A549 (cell line): ENCODE measurements around the gene TRIML1. TPM values are rescaled to one million over a fixed set of nuclear protein-coding genes. Genes with fewer than 3 reads are reported as not detected.
A peak's percentile ranks its signal among the peaks of the same experiment; 100 is the strongest.

Source experiments
- BHLHE40 ChIP-seq: IDR thresholded peaks from 2 replicates; pipeline ENCODE4 v1.6.1; 2012; ENCODE audit warnings: low read depth, low read length, inconsistent platforms
- CBX2 ChIP-seq: fragments of 200-600 bp; sonication (generic); IDR thresholded peaks from 2 replicates; pipeline ENCODE4 v1.6.1; 2016; ENCODE audit warnings: low read depth, mild to moderate bottlenecking, borderline replicate concordance
- CBX8 ChIP-seq: fragments of 200-600 bp; sonication (generic); IDR thresholded peaks from 2 replicates; pipeline ENCODE4 v1.6.1; 2016
- CHD4 ChIP-seq: fragments of 200-600 bp; sonication (generic); IDR thresholded peaks from 2 replicates; pipeline ENCODE4 v1.6.1; 2016; ENCODE audit warnings: antibody characterized with exemption, mild to moderate bottlenecking, borderline replicate concordance
- EHF ChIP-seq: fragments of 250-450 bp; sonication (Bioruptor Pico); IDR thresholded peaks from 2 replicates; pipeline ENCODE4 v1.5.0; 2020; ENCODE audit warnings: mild to moderate bottlenecking
- EHMT2 ChIP-seq: fragments of 200-600 bp; sonication (generic); IDR thresholded peaks from 2 replicates; pipeline ENCODE4 v1.6.1; 2016; ENCODE audit warnings: antibody characterized with exemption, low read depth, mild to moderate bottlenecking, moderate library complexity
- EP300 ChIP-seq, 2 experiments: fragments of >200 bp; sonication (Bioruptor Twin); formaldehyde crosslinking; IDR thresholded peaks; 2 replicates in 1 of 2; 3 replicates in 1 of 2; pipeline ENCODE4 v1.6.1; 2016 to 2017
- ESRRA ChIP-seq: fragments of 150-350 bp; IDR thresholded peaks from 2 replicates; pipeline ENCODE4 v1.6.1; 2014; ENCODE audit warnings: mild to moderate bottlenecking, low read length, borderline replicate concordance
- FOSL2 ChIP-seq, 2 experiments: fragments of 450-650 bp in 1 of 2; fragments of >200 bp in 1 of 2; sonication (Bioruptor Twin) in 1 of 2; formaldehyde crosslinking; IDR thresholded peaks; 2 replicates each; pipeline versions ENCODE4 v1.5.0 to v1.6.1; 2016 to 2020; ENCODE audit warnings: mild to moderate bottlenecking in 1 of 2, moderate library complexity in 1 of 2
- HMGXB4 ChIP-seq: fragments of 250-450 bp; sonication (Bioruptor Pico); IDR thresholded peaks from 2 replicates; pipeline ENCODE4 v1.5.0; 2021; ENCODE audit warnings: mild to moderate bottlenecking, moderate library complexity, borderline replicate concordance
- HOXB13 ChIP-seq: fragments of 250-450 bp; sonication (Bioruptor Pico); IDR thresholded peaks from 2 replicates; pipeline ENCODE4 v1.5.0; 2020; ENCODE audit warnings: low read depth, mild to moderate bottlenecking, moderate library complexity
- HOXB5 ChIP-seq: fragments of 250-450 bp; sonication (Bioruptor Pico); IDR thresholded peaks from 2 replicates; pipeline ENCODE4 v1.5.0; 2020; ENCODE audit warnings: mild to moderate bottlenecking, moderate library complexity
- JUN ChIP-seq, 2 experiments: fragments of >200 bp; sonication (Bioruptor Twin); formaldehyde crosslinking; IDR thresholded peaks; 2 replicates in 1 of 2; 3 replicates in 1 of 2; pipeline ENCODE4 v1.6.1; 2016 to 2017
- MAFK ChIP-seq: fragments of 450-650 bp; IDR thresholded peaks from 2 replicates; pipeline ENCODE4 v1.6.1; 2014; ENCODE audit not compliant: partially characterized antibody
- MYC ChIP-seq: IDR thresholded peaks from 2 replicates; pipeline ENCODE4 v1.6.1; 2012; ENCODE audit warnings: mild to moderate bottlenecking, inconsistent platforms, low read length, improper control_type of control experiment, borderline replicate concordance
- PHF8 ChIP-seq: fragments of 200-600 bp; sonication (generic); IDR thresholded peaks from 2 replicates; pipeline ENCODE4 v1.6.1; 2016; ENCODE audit warnings: low read depth, mild to moderate bottlenecking, antibody characterized with exemption, moderate library complexity, borderline replicate concordance
- POLR2AphosphoS2 ChIP-seq: conservative IDR thresholded peaks from 2 replicates; pipeline ENCODE4 v1.6.1; 2012; ENCODE audit warnings: low read length, improper control_type of control experiment, inconsistent platforms
- RAD21 ChIP-seq, 2 experiments: fragments of >200 bp in 1 of 2; sonication (Bioruptor Twin) in 1 of 2; formaldehyde crosslinking in 1 of 2; IDR thresholded peaks in 1 of 2; conservative IDR thresholded peaks in 1 of 2; 2 replicates in 1 of 2; 3 replicates in 1 of 2; pipeline ENCODE4 v1.6.1; 2012 to 2018; ENCODE audit warnings: inconsistent platforms in 1 of 2
- RCOR1 ChIP-seq: fragments of 150-350 bp; IDR thresholded peaks from 2 replicates; pipeline ENCODE4 v1.6.1; 2014; ENCODE audit warnings: antibody characterized with exemption, low read length, low read depth
- SMC3 ChIP-seq: fragments of >200 bp; sonication (Bioruptor Twin); formaldehyde crosslinking; IDR thresholded peaks from 3 replicates; pipeline ENCODE4 v1.6.1; 2018; ENCODE audit warnings: inconsistent platforms
- ZC3H11A ChIP-seq: fragments of 450-650 bp; IDR thresholded peaks from 2 replicates; pipeline ENCODE4 v1.6.1; 2014; ENCODE audit warnings: antibody characterized with exemption, mild to moderate bottlenecking
- polyA plus RNA-seq, 4 experiments: library from polyadenylated mRNA; depleted of rRNA in 3 of 4; stranded (reverse); fragments of >200 nt; fragmentation: RNase III in 1 of 4; extraction: RNeasy Plus Mini Kit Qiagen cat#74134 plus additional on column Dnase treatment in 1 of 4; gene quantifications; 2 replicates in 3 of 4; 3 replicates in 1 of 4; pipeline ENCODE4 v1.2.3, GENCODE V29; 2011 to 2017
- TF ChIP-seq, protein P1 (sequence below): fragments of >200 bp; sonication (Bioruptor Twin); formaldehyde crosslinking; IDR thresholded peaks from 3 replicates; pipeline ENCODE4 v1.5.1; 2016
- TF ChIP-seq, protein P2 (sequence below): IDR thresholded peaks from 2 replicates; pipeline ENCODE4 v1.6.1; 2012; ENCODE audit warnings: low read depth, borderline replicate concordance
- TF ChIP-seq, protein P3 (sequence below): fragments of >200 bp; sonication (Bioruptor Twin); formaldehyde crosslinking; IDR thresholded peaks from 2 replicates; pipeline ENCODE4 v1.6.1; 2016
- TF ChIP-seq, protein P4 (sequence below): fragments of 200-600 bp; sonication (generic); IDR thresholded peaks from 2 replicates; pipeline ENCODE4 v1.6.1; 2016; ENCODE audit warnings: antibody characterized with exemption, mild to moderate bottlenecking, moderate library complexity

TRIML1 gene
- polyA plus RNA-seq, 2 of the 4 experiments (the other 2 are of a cell fraction), result not detected

DNA sequence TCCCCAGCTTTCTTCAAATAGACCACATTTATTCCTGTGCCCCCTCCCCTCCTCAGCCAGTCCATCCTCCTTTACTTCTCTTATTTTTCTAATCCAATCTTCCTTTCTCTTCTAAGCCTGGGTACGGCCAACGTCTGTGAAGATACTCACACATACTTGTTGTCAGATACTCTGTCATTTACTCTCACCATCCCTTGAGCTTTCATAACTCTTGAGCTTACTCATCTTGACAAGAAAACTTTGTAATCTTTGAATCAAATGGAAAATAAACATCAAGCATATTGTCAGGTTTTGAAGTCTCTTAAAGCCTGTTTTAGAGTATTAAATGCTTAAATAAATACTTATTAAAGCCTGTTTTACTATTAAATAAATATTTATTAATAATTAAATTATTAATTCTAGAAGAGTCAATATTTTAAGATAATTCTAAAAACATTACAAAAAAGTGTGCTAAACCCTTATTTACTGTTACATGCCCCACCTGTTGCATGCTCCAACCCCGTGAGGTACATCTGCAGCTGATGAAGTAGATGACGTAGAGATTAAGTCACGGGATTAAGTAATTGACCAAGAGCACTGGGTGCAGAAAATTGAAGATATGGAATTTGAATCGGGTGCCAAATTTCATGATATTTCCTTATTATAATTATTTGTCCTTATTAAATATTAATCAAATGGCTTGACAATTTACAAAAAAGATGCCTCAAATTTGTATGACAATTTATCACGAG is 28.3 kb upstream of the TRIML1 start (continued):
- TF ChIP-seq RAD21 (conservative IDR thresholded peaks at IDR 0.05 in 1 of 2, IDR thresholded peaks at IDR 0.05 in 1 of 2) (no peak; a peak in 1 of 5 replicates), SMC3 (no peak), RCOR1 (no peak), HOXB13 (no peak), CBX8 (no peak), FOSL2 (IDR thresholded peaks at IDR 0.05) (no peak), FOSL2 (CRISPR knock-in tag; IDR thresholded peaks at IDR 0.05) (no peak; the same call in 1 of the 2 replicates), HMGXB4 (CRISPR knock-in tag) (no peak), MYC (no peak), PHF8 (no peak), POLR2AphosphoS2 (no peak), BHLHE40 (no peak), EHF (CRISPR knock-in tag) (no peak), ESRRA (no peak), JUN (IDR thresholded peaks at IDR 0.05) (peak in 1 of 2 experiments; percentile 53; a peak in 1 of 5 replicates), EHMT2 (no peak), HOXB5 (CRISPR knock-in tag) (no peak), CHD4 (no peak), ZC3H11A (no peak), MAFK (no peak), EP300 (IDR thresholded peaks at IDR 0.05) (peak; percentile 57 to 73; a peak in 2 of 5 replicates), CBX2 (no peak)
- TF ChIP-seq, protein P1, sequence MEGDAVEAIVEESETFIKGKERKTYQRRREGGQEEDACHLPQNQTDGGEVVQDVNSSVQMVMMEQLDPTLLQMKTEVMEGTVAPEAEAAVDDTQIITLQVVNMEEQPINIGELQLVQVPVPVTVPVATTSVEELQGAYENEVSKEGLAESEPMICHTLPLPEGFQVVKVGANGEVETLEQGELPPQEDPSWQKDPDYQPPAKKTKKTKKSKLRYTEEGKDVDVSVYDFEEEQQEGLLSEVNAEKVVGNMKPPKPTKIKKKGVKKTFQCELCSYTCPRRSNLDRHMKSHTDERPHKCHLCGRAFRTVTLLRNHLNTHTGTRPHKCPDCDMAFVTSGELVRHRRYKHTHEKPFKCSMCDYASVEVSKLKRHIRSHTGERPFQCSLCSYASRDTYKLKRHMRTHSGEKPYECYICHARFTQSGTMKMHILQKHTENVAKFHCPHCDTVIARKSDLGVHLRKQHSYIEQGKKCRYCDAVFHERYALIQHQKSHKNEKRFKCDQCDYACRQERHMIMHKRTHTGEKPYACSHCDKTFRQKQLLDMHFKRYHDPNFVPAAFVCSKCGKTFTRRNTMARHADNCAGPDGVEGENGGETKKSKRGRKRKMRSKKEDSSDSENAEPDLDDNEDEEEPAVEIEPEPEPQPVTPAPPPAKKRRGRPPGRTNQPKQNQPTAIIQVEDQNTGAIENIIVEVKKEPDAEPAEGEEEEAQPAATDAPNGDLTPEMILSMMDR, result no peak
- TF ChIP-seq, protein P2, sequence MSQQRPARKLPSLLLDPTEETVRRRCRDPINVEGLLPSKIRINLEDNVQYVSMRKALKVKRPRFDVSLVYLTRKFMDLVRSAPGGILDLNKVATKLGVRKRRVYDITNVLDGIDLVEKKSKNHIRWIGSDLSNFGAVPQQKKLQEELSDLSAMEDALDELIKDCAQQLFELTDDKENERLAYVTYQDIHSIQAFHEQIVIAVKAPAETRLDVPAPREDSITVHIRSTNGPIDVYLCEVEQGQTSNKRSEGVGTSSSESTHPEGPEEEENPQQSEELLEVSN, result no peak
- TF ChIP-seq, protein P3, sequence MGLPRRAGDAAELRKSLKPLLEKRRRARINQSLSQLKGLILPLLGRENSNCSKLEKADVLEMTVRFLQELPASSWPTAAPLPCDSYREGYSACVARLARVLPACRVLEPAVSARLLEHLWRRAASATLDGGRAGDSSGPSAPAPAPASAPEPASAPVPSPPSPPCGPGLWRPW, result no peak
- TF ChIP-seq, protein P4, sequence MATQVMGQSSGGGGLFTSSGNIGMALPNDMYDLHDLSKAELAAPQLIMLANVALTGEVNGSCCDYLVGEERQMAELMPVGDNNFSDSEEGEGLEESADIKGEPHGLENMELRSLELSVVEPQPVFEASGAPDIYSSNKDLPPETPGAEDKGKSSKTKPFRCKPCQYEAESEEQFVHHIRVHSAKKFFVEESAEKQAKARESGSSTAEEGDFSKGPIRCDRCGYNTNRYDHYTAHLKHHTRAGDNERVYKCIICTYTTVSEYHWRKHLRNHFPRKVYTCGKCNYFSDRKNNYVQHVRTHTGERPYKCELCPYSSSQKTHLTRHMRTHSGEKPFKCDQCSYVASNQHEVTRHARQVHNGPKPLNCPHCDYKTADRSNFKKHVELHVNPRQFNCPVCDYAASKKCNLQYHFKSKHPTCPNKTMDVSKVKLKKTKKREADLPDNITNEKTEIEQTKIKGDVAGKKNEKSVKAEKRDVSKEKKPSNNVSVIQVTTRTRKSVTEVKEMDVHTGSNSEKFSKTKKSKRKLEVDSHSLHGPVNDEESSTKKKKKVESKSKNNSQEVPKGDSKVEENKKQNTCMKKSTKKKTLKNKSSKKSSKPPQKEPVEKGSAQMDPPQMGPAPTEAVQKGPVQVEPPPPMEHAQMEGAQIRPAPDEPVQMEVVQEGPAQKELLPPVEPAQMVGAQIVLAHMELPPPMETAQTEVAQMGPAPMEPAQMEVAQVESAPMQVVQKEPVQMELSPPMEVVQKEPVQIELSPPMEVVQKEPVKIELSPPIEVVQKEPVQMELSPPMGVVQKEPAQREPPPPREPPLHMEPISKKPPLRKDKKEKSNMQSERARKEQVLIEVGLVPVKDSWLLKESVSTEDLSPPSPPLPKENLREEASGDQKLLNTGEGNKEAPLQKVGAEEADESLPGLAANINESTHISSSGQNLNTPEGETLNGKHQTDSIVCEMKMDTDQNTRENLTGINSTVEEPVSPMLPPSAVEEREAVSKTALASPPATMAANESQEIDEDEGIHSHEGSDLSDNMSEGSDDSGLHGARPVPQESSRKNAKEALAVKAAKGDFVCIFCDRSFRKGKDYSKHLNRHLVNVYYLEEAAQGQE, result no peak
